Measurements from ENCODE around the gene SLC27A6.

DNA sequence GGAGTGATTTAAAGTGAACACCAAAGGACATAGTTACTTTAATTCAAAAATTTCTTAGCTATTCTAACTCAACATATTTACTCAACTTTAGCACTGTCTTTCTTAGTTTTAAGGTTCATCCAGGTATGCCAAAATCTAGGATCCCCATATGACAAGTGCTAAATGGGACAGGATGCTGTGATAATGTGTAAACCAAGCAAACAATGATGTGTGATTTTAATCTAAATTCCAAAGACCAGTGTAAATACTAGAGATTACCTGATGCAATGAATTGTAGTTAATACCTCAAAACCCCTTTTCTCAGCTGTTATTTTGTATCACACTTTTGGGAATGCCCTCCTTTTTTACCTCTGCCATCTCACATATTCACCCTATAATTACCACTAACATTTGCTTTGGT is 102.5 kb downstream of the SLC27A6 start:
- no peak for TF ChIP-seq CTCF (IDR thresholded peaks at IDR 0.05)
- TF ChIP-seq EZH2 (IDR thresholded peaks at IDR 0.05): no peak
- TF ChIP-seq EZH2phosphoT487 (IDR thresholded peaks at IDR 0.05): no peak
